C4-2B (cell line): ENCODE results near the gene ADGRE1.

ENCODE experiments used
- ZFX ChIP-seq: fragments of 450-650 bp; IDR thresholded peaks from 2 replicates; pipeline ENCODE4 v1.6.1; 2017
- TF ChIP-seq, protein P1 (sequence below): fragments of 450-650 bp; conservative IDR thresholded peaks from 2 replicates; pipeline ENCODE4 v1.5.1; 2017; ENCODE audit warnings: mild to moderate bottlenecking

GRCh38 chr19:6911523-6911922 is 24.1 kb downstream of the ADGRE1 start:
- TF ChIP-seq, protein P1, sequence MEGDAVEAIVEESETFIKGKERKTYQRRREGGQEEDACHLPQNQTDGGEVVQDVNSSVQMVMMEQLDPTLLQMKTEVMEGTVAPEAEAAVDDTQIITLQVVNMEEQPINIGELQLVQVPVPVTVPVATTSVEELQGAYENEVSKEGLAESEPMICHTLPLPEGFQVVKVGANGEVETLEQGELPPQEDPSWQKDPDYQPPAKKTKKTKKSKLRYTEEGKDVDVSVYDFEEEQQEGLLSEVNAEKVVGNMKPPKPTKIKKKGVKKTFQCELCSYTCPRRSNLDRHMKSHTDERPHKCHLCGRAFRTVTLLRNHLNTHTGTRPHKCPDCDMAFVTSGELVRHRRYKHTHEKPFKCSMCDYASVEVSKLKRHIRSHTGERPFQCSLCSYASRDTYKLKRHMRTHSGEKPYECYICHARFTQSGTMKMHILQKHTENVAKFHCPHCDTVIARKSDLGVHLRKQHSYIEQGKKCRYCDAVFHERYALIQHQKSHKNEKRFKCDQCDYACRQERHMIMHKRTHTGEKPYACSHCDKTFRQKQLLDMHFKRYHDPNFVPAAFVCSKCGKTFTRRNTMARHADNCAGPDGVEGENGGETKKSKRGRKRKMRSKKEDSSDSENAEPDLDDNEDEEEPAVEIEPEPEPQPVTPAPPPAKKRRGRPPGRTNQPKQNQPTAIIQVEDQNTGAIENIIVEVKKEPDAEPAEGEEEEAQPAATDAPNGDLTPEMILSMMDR = no peak
- TF ChIP-seq ZFX = no peak
